ENCODE data around the gene RNF5.

The RNF5 gene

DNA sequence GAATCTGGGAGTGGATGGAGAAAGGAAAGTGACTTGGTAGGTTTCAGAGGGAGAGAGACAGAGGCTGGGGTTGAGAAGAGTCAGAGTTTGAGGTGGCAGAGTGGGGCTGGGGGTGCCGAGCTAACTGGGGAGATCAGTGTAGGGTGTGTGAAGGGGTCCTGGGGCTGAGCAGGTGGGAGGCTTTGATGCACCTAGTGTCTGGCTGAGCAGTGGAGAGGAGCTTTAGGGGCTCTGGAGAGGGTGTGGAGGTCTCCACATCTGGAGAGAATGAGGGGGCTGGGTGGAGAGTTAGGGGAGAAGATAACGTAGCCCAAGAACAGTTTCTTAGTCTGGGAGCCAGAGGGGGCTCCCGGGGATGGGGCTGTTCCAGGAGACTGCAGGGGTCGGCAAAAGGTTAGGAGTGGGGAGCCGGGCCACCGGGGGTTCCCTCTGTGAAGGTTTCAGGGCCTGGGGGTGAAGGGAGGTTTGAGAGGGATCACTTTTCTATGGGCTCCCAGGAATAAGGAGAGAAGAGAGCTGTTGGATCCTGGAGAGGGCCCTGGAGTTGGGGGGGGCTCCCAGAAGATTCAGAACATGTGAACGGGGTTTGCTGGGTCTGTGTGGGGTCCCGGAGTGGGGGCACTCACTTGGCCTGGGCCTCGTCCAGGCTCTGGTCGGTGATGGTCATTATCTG is 11.0 kb downstream of the RNF5 start:
- H3K27ac ChIP-seq (ENCODE audit: low read depth, low read length): peak overlapping the region; percentile 90

DNA sequence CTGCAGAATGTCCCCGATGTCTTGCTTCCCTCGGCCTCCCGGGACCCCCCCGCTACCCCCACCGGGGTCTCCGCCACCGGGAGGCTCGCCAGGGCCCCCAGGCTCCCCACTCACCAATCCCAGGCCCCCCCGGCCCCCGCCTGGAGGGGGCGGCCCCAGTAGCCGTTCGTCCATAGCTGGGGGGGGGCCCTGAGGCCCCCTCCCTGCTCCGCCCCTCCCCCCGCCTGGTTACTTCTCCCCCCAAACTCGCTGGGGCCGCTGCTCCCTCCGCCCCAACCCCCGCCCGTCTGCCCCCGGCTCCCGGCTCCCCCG is 11.5 kb downstream of the RNF5 start:
- no peak for TF ChIP-seq EZH2phosphoT487 (IDR thresholded peaks at IDR 0.05; ENCODE audit: borderline replicate concordance, low read length)
- TF ChIP-seq, protein P1, sequence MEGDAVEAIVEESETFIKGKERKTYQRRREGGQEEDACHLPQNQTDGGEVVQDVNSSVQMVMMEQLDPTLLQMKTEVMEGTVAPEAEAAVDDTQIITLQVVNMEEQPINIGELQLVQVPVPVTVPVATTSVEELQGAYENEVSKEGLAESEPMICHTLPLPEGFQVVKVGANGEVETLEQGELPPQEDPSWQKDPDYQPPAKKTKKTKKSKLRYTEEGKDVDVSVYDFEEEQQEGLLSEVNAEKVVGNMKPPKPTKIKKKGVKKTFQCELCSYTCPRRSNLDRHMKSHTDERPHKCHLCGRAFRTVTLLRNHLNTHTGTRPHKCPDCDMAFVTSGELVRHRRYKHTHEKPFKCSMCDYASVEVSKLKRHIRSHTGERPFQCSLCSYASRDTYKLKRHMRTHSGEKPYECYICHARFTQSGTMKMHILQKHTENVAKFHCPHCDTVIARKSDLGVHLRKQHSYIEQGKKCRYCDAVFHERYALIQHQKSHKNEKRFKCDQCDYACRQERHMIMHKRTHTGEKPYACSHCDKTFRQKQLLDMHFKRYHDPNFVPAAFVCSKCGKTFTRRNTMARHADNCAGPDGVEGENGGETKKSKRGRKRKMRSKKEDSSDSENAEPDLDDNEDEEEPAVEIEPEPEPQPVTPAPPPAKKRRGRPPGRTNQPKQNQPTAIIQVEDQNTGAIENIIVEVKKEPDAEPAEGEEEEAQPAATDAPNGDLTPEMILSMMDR (IDR thresholded peaks at IDR 0.05; ENCODE audit: low read depth, low read length, poor library complexity, severe bottlenecking): no peak
- Histone ChIP-seq H3K4me1 (ENCODE audit: control insufficient read depth, low read length) (peaks cover 74% of the 10 kb centered on the region), H3K79me2 (ENCODE audit: control insufficient read depth, low read length) (peaks cover 54% of the 10 kb centered on the region), H3K9me2 (replicated peaks; ENCODE audit: control insufficient read depth, low read length) (no peaks in the 10 kb centered on the region), H3K4me2 (ENCODE audit: low read length) (peak overlapping the region; percentile 100), H3K9me3 (ENCODE audit: control insufficient read depth, insufficient read depth, low read length) (no peaks in the 10 kb centered on the region), H3K4me3 (ENCODE audit: low read length) (peak overlapping the region; percentile 83), H3K27me3 (ENCODE audit: control insufficient read depth, low read length) (no peaks in the 10 kb centered on the region), H3K27ac (ENCODE audit: low read depth, low read length) (peak overlapping the region; percentile 90), H4K20me1 (ENCODE audit: control insufficient read depth, insufficient read depth, low read depth, low read length) (no peaks in the 10 kb centered on the region), H3K36me3 (ENCODE audit: control insufficient read depth, low read length) (peaks cover 50% of the 10 kb centered on the region), H3F3A (ENCODE audit: control insufficient read depth, insufficient read depth) (peaks cover 18% of the 10 kb centered on the region)

More for the DNA sequence above, 11.0 kb downstream of the RNF5 start:
- Histone ChIP-seq H3F3A (ENCODE audit: control insufficient read depth, insufficient read depth) (peaks cover 18% of the 10 kb centered on the region), H3K36me3 (ENCODE audit: control insufficient read depth, low read length) (peaks cover 52% of the 10 kb centered on the region), H3K4me3 (ENCODE audit: low read length) (peak overlapping the region; percentile 83), H3K9me2 (replicated peaks; ENCODE audit: control insufficient read depth, low read length) (no peaks in the 10 kb centered on the region), H3K9me3 (ENCODE audit: control insufficient read depth, insufficient read depth, low read length) (no peaks in the 10 kb centered on the region), H4K20me1 (ENCODE audit: control insufficient read depth, insufficient read depth, low read depth, low read length) (no peaks in the 10 kb centered on the region), H3K4me2 (ENCODE audit: low read length) (peak overlapping the region; percentile 100), H3K27me3 (ENCODE audit: control insufficient read depth, low read length) (no peaks in the 10 kb centered on the region), H3K79me2 (ENCODE audit: control insufficient read depth, low read length) (peaks cover 54% of the 10 kb centered on the region), H3K4me1 (ENCODE audit: control insufficient read depth, low read length) (peaks cover 69% of the 10 kb centered on the region)
- TF ChIP-seq, protein P1 (IDR thresholded peaks at IDR 0.05; ENCODE audit: low read depth, low read length, poor library complexity, severe bottlenecking): no peak
- no peak for TF ChIP-seq EZH2phosphoT487 (IDR thresholded peaks at IDR 0.05; ENCODE audit: borderline replicate concordance, low read length)

DNA sequence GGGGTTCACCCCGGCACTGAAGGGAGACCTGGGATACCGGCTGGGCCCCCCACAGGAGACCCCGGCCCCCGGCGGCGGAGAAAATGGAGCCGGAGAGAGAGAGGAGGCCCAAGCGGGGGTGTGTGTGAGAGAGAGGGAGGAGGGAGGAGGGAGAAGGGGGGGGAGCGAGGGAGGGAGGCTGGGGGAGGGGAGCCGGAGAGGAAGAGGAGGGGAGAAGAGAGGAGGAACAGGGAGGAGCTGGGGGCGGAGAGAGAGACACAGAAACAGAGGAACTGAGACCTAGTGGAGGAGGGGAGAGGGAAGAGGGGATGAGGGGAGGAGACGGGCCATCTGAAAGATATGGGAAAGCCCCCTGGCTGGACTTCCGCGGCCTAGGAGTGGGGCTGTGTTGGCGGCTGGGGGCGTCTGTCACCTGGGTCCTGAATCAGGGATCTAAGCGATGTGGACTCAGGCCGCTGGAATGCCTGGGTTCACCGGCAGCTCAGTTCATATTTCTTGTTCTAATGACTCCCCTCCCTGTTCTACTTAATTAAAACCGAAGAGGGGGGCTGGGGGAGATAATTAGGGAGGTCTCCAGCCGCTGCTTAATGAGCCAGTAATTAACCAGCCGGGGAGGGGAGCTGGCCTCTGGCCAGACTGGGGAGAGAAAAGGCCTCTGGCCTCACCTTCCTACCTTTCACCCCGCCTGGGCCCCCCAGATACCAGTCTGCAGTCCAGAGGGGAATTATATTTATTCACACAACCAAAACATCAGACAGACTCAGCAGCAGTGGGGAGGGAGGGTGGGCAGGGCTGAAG is 12.0 kb downstream of the RNF5 start, which contains the start of gene PBX2:
TSS of gene PBX2 (minus strand) at position 149 of the 798 bp plus-strand sequence. CDS start 287 bp downstream, outside the sequence.
- H3K79me2 ChIP-seq (ENCODE audit: control insufficient read depth, low read length): peaks cover 57% of the 10 kb centered on the region
- peak within 1 kb of the TSS; percentile 83 for H3K4me3 ChIP-seq (ENCODE audit: low read length)
- no peaks in the 10 kb centered on the region for H3K9me3 ChIP-seq (ENCODE audit: control insufficient read depth, insufficient read depth, low read length)
- H3K27ac ChIP-seq (ENCODE audit: low read depth, low read length): peak within 1 kb of the TSS; percentile 90
- H3K27me3 ChIP-seq (ENCODE audit: control insufficient read depth, low read length): no peaks in the 10 kb centered on the region
- no peak for TF ChIP-seq EZH2phosphoT487 (IDR thresholded peaks at IDR 0.05; ENCODE audit: borderline replicate concordance, low read length)
- TF ChIP-seq, protein P1 (IDR thresholded peaks at IDR 0.05; ENCODE audit: low read depth, low read length, poor library complexity, severe bottlenecking): no peak
- H3K9me2 ChIP-seq (replicated peaks; ENCODE audit: control insufficient read depth, low read length): no peaks in the 10 kb centered on the region
- H4K20me1 ChIP-seq (ENCODE audit: control insufficient read depth, insufficient read depth, low read depth, low read length): no peaks in the 10 kb centered on the region
- peak within 1 kb of the TSS; percentile 100 for H3K4me2 ChIP-seq (ENCODE audit: low read length)
- peaks cover 18% of the 10 kb centered on the region for H3F3A ChIP-seq (ENCODE audit: control insufficient read depth, insufficient read depth)
- H3K4me1 ChIP-seq (ENCODE audit: control insufficient read depth, low read length): peaks cover 79% of the 10 kb centered on the region
- H3K36me3 ChIP-seq (ENCODE audit: control insufficient read depth, low read length): peaks cover 50% of the 10 kb centered on the region
